ENCODE data around the gene ERF.

The ERF gene

GRCh38 chr19:42234364-42234763 is 20.6 kb downstream of the ERF start:
- no peak for DNase-seq

GRCh38 chr19:42233678-42234292 is 21.1 kb downstream of the ERF start:
- DNase-seq = no peak

GRCh38 chr19:42233106-42233505 is 21.8 kb downstream of the ERF start:
- no peak for DNase-seq

GRCh38 chr19:42232435-42232834 is 22.5 kb downstream of the ERF start:
- no peak for DNase-seq

- no peak for DNase-seq
These were observed 24.4 kb downstream of the ERF start for GRCh38 chr19:42230571-42230970.

- DNase-seq = no peak
These were observed 25.0 kb downstream of the ERF start for GRCh38 chr19:42229855-42230351.

GRCh38 chr19:42229301-42229854 is 25.6 kb downstream of the ERF start:
- DNase-seq = no peak

- DNase-seq = no peak
These were observed 26.3 kb downstream of the ERF start for GRCh38 chr19:42228641-42229040.

GRCh38 chr19:42226886-42227285 is 28.0 kb downstream of the ERF start:
- no peak for DNase-seq

- DNase-seq = no peak
These were observed 29.1 kb downstream of the ERF start for GRCh38 chr19:42225718-42226292.

- no peak for DNase-seq
These were observed 29.8 kb downstream of the ERF start for GRCh38 chr19:42224940-42225717.

GRCh38 chr19:42220751-42221097 is 34.2 kb downstream of the ERF start:
- no peak for DNase-seq

- DNase-seq = peak; percentile 100
These were observed 34.8 kb downstream of the ERF start, which contains the start of gene ZNF526 for GRCh38 chr19:42219812-42220750. Gene ZNF526, plus strand, starts transcription at chr19:42220312. Its CDS starts 4,092 bp downstream, at chr19:42224404.

- DNase-seq = peak; percentile 99
These were observed 37.1 kb downstream of the ERF start, which contains the start of gene DEDD2 for GRCh38 chr19:42217520-42218437. Gene DEDD2, minus strand, starts transcription at chr19:42217677. Its CDS starts 670 bp downstream, at chr19:42217007.

- peak; percentile 64 for DNase-seq
These were observed 38.0 kb downstream of the ERF start for GRCh38 chr19:42216653-42217519.

- no peak for DNase-seq
These were observed 40.0 kb downstream of the ERF start for GRCh38 chr19:42214810-42215485.

GRCh38 chr19:42212886-42213285 is 42.0 kb downstream of the ERF start:
- no peak for DNase-seq

GRCh38 chr19:42208612-42209011 is 46.3 kb downstream of the ERF start:
- DNase-seq = no peak

- no peak for DNase-seq
These were observed 47.1 kb downstream of the ERF start for GRCh38 chr19:42207767-42208271.
